MM.1S (cell line): ENCODE data around the gene CAMKK2.
"Not testable (repeated sequence)": the region's sequence is repeated elsewhere in the genome, so short reads cannot be mapped to it uniquely, and the experiment has no call there.

Experiments
- EZH2 ChIP-seq: fragments of 300-600 bp; sonication (generic); optimal IDR thresholded peaks from 2 replicates; pipeline ENCODE3; 2017; ENCODE audit warnings: low read depth, mild to moderate bottlenecking, antibody characterized with exemption, low read length, mixed read lengths
- EZH2phosphoT487 ChIP-seq: fragments of 300-600 bp; sonication (generic); IDR thresholded peaks from 2 replicates; pipeline ENCODE4 v1.6.1; 2018; ENCODE audit warnings: antibody characterized with exemption, low read length
- TF ChIP-seq, protein P1 (sequence below): fragments of 300-600 bp; sonication (generic); IDR thresholded peaks from 2 replicates; pipeline ENCODE4 v1.5.1; 2016; ENCODE audit warnings: antibody characterized with exemption, low read length, mixed read lengths

- TF ChIP-seq, protein P1, sequence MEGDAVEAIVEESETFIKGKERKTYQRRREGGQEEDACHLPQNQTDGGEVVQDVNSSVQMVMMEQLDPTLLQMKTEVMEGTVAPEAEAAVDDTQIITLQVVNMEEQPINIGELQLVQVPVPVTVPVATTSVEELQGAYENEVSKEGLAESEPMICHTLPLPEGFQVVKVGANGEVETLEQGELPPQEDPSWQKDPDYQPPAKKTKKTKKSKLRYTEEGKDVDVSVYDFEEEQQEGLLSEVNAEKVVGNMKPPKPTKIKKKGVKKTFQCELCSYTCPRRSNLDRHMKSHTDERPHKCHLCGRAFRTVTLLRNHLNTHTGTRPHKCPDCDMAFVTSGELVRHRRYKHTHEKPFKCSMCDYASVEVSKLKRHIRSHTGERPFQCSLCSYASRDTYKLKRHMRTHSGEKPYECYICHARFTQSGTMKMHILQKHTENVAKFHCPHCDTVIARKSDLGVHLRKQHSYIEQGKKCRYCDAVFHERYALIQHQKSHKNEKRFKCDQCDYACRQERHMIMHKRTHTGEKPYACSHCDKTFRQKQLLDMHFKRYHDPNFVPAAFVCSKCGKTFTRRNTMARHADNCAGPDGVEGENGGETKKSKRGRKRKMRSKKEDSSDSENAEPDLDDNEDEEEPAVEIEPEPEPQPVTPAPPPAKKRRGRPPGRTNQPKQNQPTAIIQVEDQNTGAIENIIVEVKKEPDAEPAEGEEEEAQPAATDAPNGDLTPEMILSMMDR: not testable (repeated sequence)
- TF ChIP-seq EZH2, EZH2phosphoT487: not testable (repeated sequence)
Observed at GRCh38 chr12:121280531-121280930, 16.0 kb downstream of the CAMKK2 start.
